ENCODE data around the gene USP4. TPM values are rescaled to one million over a fixed set of nuclear protein-coding genes. Genes with fewer than 3 reads are reported as not detected.
"Not testable (repeated sequence)": the region's sequence is repeated elsewhere in the genome, so short reads cannot be mapped to it uniquely, and the experiment has no call there.

The USP4 gene
- total and polyA plus RNA-seq, 8 donors: 57.7 to 77.1 (median 73.0) TPM

DNA sequence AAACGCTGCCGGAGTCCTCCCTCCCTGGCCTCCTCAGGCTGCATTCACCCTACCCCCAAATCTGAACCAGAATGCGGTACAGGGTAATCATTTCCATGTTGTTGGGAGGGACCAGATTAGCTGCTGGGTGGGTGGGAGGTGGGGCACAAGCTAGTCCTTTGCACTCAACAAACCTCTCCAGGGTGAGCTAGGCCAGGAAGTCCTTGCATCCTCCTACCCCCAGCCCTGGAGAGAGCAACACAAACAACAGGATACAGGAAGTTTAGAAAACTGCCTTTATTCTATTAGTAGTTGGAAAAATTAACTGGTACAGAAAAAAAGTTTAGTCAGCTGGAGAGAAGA, 19.0 kb upstream of the USP4 start:
- intact Hi-C loops (cut with DNase I): no loop called here
- peak; percentile 8 for ATAC-seq
- Histone ChIP-seq H3K27me3 (no peaks in the 10 kb centered on the region), H3K9me3 (no peaks in the 10 kb centered on the region), H3K4me1 (peaks cover 33 to 76% of the 10 kb centered on the region in 2 donors), H3K27ac (peak overlapping the region; percentile 90 to 93), H3K36me3 (peaks cover 9 to 80% of the 10 kb centered on the region in 2 donors), H3K4me3 (peak overlapping the region; percentile 74 to 83)
- no peak for DNase-seq
- TF ChIP-seq, protein P1, sequence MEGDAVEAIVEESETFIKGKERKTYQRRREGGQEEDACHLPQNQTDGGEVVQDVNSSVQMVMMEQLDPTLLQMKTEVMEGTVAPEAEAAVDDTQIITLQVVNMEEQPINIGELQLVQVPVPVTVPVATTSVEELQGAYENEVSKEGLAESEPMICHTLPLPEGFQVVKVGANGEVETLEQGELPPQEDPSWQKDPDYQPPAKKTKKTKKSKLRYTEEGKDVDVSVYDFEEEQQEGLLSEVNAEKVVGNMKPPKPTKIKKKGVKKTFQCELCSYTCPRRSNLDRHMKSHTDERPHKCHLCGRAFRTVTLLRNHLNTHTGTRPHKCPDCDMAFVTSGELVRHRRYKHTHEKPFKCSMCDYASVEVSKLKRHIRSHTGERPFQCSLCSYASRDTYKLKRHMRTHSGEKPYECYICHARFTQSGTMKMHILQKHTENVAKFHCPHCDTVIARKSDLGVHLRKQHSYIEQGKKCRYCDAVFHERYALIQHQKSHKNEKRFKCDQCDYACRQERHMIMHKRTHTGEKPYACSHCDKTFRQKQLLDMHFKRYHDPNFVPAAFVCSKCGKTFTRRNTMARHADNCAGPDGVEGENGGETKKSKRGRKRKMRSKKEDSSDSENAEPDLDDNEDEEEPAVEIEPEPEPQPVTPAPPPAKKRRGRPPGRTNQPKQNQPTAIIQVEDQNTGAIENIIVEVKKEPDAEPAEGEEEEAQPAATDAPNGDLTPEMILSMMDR (IDR thresholded peaks at IDR 0.05): no peak

DNA sequence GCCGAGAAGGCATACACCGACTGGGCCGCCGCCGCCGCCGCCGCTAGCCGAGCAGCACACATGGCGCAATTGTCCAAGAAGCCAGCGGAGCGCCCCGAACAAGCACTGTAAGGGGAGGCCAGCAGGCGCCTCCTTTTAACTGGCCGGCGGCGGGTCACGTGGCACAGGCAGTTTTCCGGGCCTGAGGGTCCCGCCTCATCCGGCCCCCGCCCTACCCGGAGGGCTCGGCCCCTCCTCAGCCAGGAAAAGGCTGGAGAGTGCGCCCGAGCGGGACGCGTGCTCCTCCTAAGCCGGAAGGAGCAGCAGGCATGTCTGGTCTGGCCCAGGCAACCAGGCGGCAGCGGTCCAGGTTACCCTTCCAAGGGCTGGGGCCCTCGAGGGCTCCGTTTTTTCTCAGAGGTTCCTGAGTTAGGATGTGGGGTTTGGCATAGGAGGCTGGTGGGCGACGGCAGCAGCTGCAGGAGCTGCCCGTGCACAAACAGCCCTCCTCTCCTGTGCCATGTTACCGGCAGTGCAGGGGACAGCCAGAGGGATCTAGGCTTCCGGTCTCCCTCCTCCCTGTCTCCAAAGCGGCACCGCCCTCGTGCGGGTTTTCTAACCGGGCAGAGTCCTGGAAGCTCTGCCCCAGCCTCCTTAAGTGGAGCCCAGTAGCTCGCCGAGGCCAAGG, 18.5 kb upstream of the USP4 start, which contains the start of gene GPX1:
Gene GPX1 (minus strand): TSS at position 137 of the 667 bp plus-strand sequence. CDS start 75 bp downstream, at position 62.
- DNase-seq (peak; percentile 88 to 98 (median 96)), ATAC-seq (peak; percentile 94)
- TF ChIP-seq, protein P1 (IDR thresholded peaks at IDR 0.05): no peak
- Histone ChIP-seq H3K9me3 (no peaks in the 10 kb centered on the region), H3K36me3 (peaks cover 9 to 75% of the 10 kb centered on the region in 2 donors), H3K4me1 (peaks cover 33 to 77% of the 10 kb centered on the region in 2 donors), H3K27ac (peak within 1 kb of the TSS; percentile 90 to 93), H3K27me3 (no peaks in the 10 kb centered on the region), H3K4me3 (peak within 1 kb of the TSS; percentile 74 to 83)
- intact Hi-C loops (cut with DNase I): no loop called here

DNA sequence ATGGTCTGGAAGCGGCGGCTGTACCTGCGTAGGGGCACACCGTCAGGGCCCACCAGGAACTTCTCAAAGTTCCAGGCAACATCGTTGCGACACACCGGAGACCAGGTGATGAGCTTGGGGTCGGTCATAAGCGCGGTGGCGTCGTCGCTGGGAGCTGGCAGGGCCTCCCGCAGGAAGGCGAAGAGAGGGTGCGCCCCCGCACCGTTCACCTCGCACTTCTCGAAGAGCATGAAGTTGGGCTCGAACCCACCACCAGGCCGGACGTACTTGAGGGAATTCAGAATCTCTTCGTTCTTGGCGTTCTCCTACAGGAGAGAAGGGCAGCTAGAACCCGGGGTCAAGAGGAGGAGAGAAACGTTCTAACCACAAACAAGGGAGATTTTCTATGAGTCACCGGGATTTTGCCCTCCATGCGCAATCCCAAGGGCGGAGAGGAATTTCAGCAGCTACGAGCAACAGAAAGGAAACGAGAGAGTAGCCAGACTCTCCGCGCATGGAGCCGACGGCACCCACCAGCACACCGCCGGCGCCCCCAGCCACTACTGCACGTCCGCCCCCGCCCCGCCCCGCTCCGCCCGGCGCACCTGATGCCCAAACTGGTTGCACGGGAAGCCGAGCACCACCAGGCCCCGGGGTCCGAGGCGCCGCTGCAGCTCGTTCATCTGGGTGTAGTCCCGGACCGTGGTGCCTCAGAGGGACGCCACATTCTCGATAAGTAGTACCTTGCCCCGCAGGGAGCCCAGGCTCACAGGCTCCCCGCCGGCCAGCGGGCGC, 17.8 kb upstream of the USP4 start:
- H3K27me3 ChIP-seq; intact Hi-C loops (cut with DNase I); H3K9me3 ChIP-seq: not testable (repeated sequence)
- DNase-seq: peak in 2 of 4 donors; percentile 53 to 87
- Histone ChIP-seq H3K27ac (peak overlapping the region; percentile 90 to 93), H3K4me1 (peaks cover 33 to 84% of the 10 kb centered on the region in 2 donors), H3K36me3 (peaks cover 9 to 67% of the 10 kb centered on the region in 2 donors), H3K4me3 (peak overlapping the region; percentile 74 to 83)
- peak; percentile 45 for ATAC-seq

DNA sequence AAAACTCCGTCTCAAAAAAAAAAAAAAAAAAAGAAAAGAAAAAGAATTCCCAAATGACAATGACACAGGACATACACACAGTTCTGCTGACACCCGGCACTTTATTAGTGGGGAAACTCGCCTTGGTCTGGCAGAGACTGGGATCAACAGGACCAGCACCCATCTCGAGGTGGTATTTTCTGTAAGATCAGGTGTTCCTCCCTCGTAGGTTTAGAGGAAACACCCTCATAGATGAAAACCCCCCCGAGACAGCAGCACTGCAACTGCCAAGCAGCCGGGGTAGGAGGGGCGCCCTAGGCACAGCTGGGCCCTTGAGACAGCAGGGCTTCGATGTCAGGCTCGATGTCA, 17.2 kb upstream of the USP4 start:
- DNase-seq, H3K9me3 ChIP-seq: not testable (repeated sequence)
- H3K36me3 ChIP-seq: peaks cover 9 to 62% of the 10 kb centered on the region in 2 donors

DNA sequence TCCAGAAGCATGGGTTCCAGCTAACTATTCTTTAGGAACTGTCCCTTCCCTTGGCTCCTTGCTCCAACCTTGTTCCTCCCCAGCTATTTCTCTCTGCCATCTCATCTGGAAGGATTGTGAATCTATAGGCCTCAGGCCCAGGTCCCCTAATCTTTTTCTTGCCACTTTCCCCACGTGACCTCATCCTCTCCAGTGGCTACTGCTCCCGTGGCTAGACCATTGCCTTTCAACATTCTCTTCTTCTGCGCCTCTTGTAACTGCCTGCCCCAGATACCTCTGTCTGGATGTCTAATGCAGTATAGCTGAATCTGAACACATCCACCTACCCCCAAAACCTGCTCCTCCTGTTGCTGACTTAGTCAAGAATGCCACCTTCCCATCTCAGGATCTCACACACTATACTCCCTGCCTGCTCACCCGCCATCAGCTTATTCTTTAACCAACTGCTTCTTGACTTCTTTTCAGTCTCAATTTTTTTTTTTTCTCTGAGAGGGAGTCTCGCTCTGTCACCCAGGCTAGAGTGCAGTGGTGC, 13.1 kb upstream of the USP4 start:
- peaks cover 0 to 31% of the 10 kb centered on the region in 2 donors for H3K36me3 ChIP-seq
- TF ChIP-seq, protein P1 (IDR thresholded peaks at IDR 0.05): no peak
- peaks cover 29 to 92% of the 10 kb centered on the region in 2 donors for H3K4me1 ChIP-seq
- H3K9me3 ChIP-seq: no peaks in the 10 kb centered on the region
- intact Hi-C loops (cut with DNase I): no loop called here
- ATAC-seq: no peak
- H3K27ac ChIP-seq: peak overlapping the region; percentile 86 to 90
- H3K4me3 ChIP-seq: no peak overlapping the region
- no peak for DNase-seq
- H3K27me3 ChIP-seq: no peaks in the 10 kb centered on the region

More for the DNA sequence above, 17.2 kb upstream of the USP4 start:
- intact Hi-C loops (cut with DNase I); H3K27me3 ChIP-seq: not testable (repeated sequence)
- peaks cover 34 to 90% of the 10 kb centered on the region in 2 donors for H3K4me1 ChIP-seq
- peak; percentile 2 for ATAC-seq
- H3K27ac ChIP-seq: peak overlapping the region; percentile 90 to 93
- peak overlapping the region; percentile 74 to 83 for H3K4me3 ChIP-seq

DNA sequence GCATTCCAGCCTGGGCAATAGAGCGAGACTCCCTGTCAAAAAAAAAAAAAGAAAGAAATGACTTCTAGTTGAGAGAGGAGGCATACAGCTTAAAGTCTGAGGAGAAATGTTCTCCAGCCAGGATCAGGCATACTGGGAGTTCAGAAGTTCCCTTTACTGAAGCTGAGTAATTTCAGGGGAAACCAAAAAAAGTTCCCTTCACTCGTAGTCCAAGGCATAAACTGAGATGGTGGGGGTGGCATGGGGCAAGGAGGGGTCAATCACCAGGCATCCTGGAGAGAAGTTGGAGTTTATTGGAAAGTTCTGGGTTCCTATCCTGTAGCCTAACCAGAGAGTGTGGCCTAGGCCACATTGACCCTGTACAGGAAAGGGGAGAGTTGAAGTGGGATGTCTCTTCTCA, 12.4 kb upstream of the USP4 start:
- peaks cover 0 to 29% of the 10 kb centered on the region in 2 donors for H3K36me3 ChIP-seq
- H3K4me3 ChIP-seq: no peak overlapping the region
- peaks cover 32 to 93% of the 10 kb centered on the region in 2 donors for H3K4me1 ChIP-seq
- TF ChIP-seq, protein P1 (IDR thresholded peaks at IDR 0.05): no peak
- H3K27ac ChIP-seq: peak overlapping the region; percentile 86 to 90
- DNase-seq (no peak), ATAC-seq (peak; percentile 10)
- no peaks in the 10 kb centered on the region for H3K9me3 ChIP-seq
- intact Hi-C loops (cut with DNase I): no loop called here
- no peaks in the 10 kb centered on the region for H3K27me3 ChIP-seq
